ENCODE results near the gene GATA5. TPM values are rescaled to one million over a fixed set of nuclear protein-coding genes. Genes with fewer than 3 reads are reported as not detected.

The GATA5 gene
- total RNA-seq, 1 experiment from 2014 or later = not detected

DNA sequence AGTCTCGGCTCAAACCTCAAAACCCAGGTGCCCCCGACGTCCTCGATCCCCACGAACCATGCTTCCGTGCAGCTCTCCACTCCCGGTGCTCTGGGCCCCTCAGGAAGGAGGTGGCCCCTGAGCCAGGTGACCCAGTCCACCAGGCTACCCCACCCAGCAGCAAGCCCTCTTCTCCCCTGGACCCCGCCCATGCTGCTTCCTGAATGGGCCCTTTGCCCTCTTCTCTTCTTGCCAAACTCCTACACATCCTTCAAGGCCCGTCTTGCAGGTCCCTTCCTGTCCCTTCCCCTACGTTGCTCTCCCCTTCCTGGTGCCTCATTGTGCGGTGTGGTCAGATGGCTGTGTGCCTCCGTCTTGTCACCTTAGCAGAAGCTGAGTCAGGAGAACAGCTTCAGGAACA, 3.4 kb upstream of the GATA5 start:
- POLR2A ChIA-PET = no interaction called here
- DNase-seq (ENCODE audit: low read depth, low spot score) (no peak), ATAC-seq (no peak)
- H3K27ac ChIP-seq (ENCODE audit: low read depth, low read length) = no peak overlapping the region
- no peaks in the 10 kb centered on the region for H3K27me3 ChIP-seq (ENCODE audit: insufficient read depth, low read length)
- TF ChIP-seq SRF (IDR thresholded peaks at IDR 0.05; ENCODE audit: low read depth) (no peak), YY1 (IDR thresholded peaks at IDR 0.05; ENCODE audit: extremely low read depth, insufficient replicate concordance, low read depth, low read length) (no peak), POLR2A (IDR thresholded peaks at IDR 0.05; ENCODE audit: borderline replicate concordance, extremely low read depth, insufficient read depth, insufficient read length) (no peak), CEBPB (IDR thresholded peaks at IDR 0.05; ENCODE audit: low read depth) (no peak), ZNF274 (IDR thresholded peaks at IDR 0.05; ENCODE audit: low read depth, low read length) (no peak), SIN3A (IDR thresholded peaks at IDR 0.05; ENCODE audit: low read depth) (no peak), SP1 (IDR thresholded peaks at IDR 0.05; ENCODE audit: low read depth) (no peak), POLR2AphosphoS5 (IDR thresholded peaks at IDR 0.05; ENCODE audit: low read depth, low read length) (no peak), CBX3 (IDR thresholded peaks at IDR 0.05; ENCODE audit: low read depth) (no peak), TCF7L2 (IDR thresholded peaks at IDR 0.05; ENCODE audit: borderline replicate concordance, extremely low read depth, insufficient read depth, insufficient read length) (no peak), RAD21 (IDR thresholded peaks at IDR 0.05; ENCODE audit: low read depth) (no peak)
- TF ChIP-seq, protein P1, sequence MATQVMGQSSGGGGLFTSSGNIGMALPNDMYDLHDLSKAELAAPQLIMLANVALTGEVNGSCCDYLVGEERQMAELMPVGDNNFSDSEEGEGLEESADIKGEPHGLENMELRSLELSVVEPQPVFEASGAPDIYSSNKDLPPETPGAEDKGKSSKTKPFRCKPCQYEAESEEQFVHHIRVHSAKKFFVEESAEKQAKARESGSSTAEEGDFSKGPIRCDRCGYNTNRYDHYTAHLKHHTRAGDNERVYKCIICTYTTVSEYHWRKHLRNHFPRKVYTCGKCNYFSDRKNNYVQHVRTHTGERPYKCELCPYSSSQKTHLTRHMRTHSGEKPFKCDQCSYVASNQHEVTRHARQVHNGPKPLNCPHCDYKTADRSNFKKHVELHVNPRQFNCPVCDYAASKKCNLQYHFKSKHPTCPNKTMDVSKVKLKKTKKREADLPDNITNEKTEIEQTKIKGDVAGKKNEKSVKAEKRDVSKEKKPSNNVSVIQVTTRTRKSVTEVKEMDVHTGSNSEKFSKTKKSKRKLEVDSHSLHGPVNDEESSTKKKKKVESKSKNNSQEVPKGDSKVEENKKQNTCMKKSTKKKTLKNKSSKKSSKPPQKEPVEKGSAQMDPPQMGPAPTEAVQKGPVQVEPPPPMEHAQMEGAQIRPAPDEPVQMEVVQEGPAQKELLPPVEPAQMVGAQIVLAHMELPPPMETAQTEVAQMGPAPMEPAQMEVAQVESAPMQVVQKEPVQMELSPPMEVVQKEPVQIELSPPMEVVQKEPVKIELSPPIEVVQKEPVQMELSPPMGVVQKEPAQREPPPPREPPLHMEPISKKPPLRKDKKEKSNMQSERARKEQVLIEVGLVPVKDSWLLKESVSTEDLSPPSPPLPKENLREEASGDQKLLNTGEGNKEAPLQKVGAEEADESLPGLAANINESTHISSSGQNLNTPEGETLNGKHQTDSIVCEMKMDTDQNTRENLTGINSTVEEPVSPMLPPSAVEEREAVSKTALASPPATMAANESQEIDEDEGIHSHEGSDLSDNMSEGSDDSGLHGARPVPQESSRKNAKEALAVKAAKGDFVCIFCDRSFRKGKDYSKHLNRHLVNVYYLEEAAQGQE (IDR thresholded peaks at IDR 0.05; ENCODE audit: low read depth) = no peak
- TF ChIP-seq, protein P2, sequence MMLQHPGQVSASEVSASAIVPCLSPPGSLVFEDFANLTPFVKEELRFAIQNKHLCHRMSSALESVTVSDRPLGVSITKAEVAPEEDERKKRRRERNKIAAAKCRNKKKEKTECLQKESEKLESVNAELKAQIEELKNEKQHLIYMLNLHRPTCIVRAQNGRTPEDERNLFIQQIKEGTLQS (IDR thresholded peaks at IDR 0.05) = no peak
- TF ChIP-seq, protein P3, sequence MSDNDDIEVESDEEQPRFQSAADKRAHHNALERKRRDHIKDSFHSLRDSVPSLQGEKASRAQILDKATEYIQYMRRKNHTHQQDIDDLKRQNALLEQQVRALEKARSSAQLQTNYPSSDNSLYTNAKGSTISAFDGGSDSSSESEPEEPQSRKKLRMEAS (IDR thresholded peaks at IDR 0.05) = no peak
- TF ChIP-seq, protein P4, sequence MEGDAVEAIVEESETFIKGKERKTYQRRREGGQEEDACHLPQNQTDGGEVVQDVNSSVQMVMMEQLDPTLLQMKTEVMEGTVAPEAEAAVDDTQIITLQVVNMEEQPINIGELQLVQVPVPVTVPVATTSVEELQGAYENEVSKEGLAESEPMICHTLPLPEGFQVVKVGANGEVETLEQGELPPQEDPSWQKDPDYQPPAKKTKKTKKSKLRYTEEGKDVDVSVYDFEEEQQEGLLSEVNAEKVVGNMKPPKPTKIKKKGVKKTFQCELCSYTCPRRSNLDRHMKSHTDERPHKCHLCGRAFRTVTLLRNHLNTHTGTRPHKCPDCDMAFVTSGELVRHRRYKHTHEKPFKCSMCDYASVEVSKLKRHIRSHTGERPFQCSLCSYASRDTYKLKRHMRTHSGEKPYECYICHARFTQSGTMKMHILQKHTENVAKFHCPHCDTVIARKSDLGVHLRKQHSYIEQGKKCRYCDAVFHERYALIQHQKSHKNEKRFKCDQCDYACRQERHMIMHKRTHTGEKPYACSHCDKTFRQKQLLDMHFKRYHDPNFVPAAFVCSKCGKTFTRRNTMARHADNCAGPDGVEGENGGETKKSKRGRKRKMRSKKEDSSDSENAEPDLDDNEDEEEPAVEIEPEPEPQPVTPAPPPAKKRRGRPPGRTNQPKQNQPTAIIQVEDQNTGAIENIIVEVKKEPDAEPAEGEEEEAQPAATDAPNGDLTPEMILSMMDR (IDR thresholded peaks at IDR 0.05 in 2 of 3, conservative IDR thresholded peaks at IDR 0.05 in 1 of 3; ENCODE audit: borderline replicate concordance in 1 of 3, insufficient read depth in 1 of 3, low read depth in 2 of 3, low read length in 2 of 3) = no peak
- intact Hi-C loops (cut with micrococcal nuclease) = no loop called here
- CTCF ChIA-PET = interaction anchor here (0.9 to 1.9 kb wide), 2 partner anchors 20 to 312 kb away, joined by 3 to 7 read pairs; no protein-coding TSS in a partner anchor
- no peak overlapping the region for H3K4me3 ChIP-seq (replicated peaks in 1 of 2; ENCODE audit: low read depth in 1 of 2, low read length in 2 of 2)
- no peaks in the 10 kb centered on the region for H4K20me1 ChIP-seq (ENCODE audit: insufficient read depth)
- H3K9me2 ChIP-seq (ENCODE audit: insufficient read depth) = no peaks in the 10 kb centered on the region
- H3K4me2 ChIP-seq (ENCODE audit: low read length) = no peak overlapping the region
- BruUV-seq (replicated peaks) = no TSS peak
- no peaks in the 10 kb centered on the region for H3K79me2 ChIP-seq (ENCODE audit: insufficient read depth, low read length)
- H3K36me3 ChIP-seq (ENCODE audit: control insufficient read depth in 1 of 2, insufficient read depth in 2 of 2, low read length in 2 of 2) = no peaks in the 10 kb centered on the region
- H3K4me1 ChIP-seq (ENCODE audit: control insufficient read depth in 1 of 2, insufficient read depth in 2 of 2, low read length in 2 of 2) = no peaks in the 10 kb centered on the region
- no peak overlapping the region for H2AFZ ChIP-seq (ENCODE audit: low read depth, low read length, poor library complexity, severe bottlenecking)
- RAD21 ChIA-PET (ENCODE audit: low non-redundant PET in 1 of 2, low total read pairs in 2 of 2, uncharacterized antibody in 2 of 2, unreplicated experiment in 2 of 2) = no interaction called here
- no peaks in the 10 kb centered on the region for H3K9me3 ChIP-seq (ENCODE audit: control insufficient read depth in 1 of 2, insufficient read depth in 1 of 2, low read depth in 1 of 2, low read length in 2 of 2)
- no peak overlapping the region for H3K9ac ChIP-seq (ENCODE audit: low read length)
